Skeletal muscle tissue (tissue), 4 donors: Measurements from ENCODE around the gene SLC12A1. TPM values are rescaled to one million over a fixed set of nuclear protein-coding genes. Genes with fewer than 3 reads are reported as not detected.
"Not testable (repeated sequence)": the region's sequence is repeated elsewhere in the genome, so short reads cannot be mapped to it uniquely, and the experiment has no call there.

Source experiments
- H3K27ac ChIP-seq: one replicate; pipeline ENCODE4 v1.7.0; 2013; ENCODE audit warnings: mild to moderate bottlenecking, low read depth, low read length, inconsistent platforms
- H3K27me3 ChIP-seq, 3 donors: one replicate each; pipeline ENCODE4 v1.7.0; 2013; ENCODE audit warnings: low read length in 3 of 3; ENCODE audit not compliant: control insufficient read depth in 3 of 3, insufficient read depth in 3 of 3
- H3K36me3 ChIP-seq, 3 donors: one replicate each; pipeline ENCODE4 v1.7.0; 2013; ENCODE audit warnings: low read length in 3 of 3; ENCODE audit not compliant: control insufficient read depth in 3 of 3, insufficient read depth in 3 of 3
- H3K4me1 ChIP-seq, 3 donors: one replicate each; pipeline ENCODE4 v1.7.0; 2013; ENCODE audit warnings: low read length in 3 of 3, mild to moderate bottlenecking in 3 of 3; ENCODE audit not compliant: control insufficient read depth in 3 of 3, insufficient read depth in 3 of 3
- H3K4me3 ChIP-seq, 3 donors: one replicate each; pipeline ENCODE4 v1.7.0; 2013; ENCODE audit warnings: low read length in 3 of 3
- H3K9ac ChIP-seq, 3 donors: one replicate each; pipeline ENCODE4 v1.7.0; 2013; ENCODE audit warnings: low read length in 3 of 3, mild to moderate bottlenecking in 3 of 3, moderate library complexity in 2 of 3, low read depth in 1 of 3
- H3K9me3 ChIP-seq, 3 donors: one replicate each; pipeline ENCODE4 v1.7.0; 2013; ENCODE audit warnings: low read length in 3 of 3; ENCODE audit not compliant: control insufficient read depth in 3 of 3
- total RNA-seq: library from RNA; depleted of rRNA; stranded (reverse); fragments of >200 nt; gene quantifications from one replicate; pipeline ENCODE4 v1.2.3, GENCODE V29; 2014
- donor health status: Osteomylitis.

SLC12A1 gene
- total RNA-seq, 1 donor from 2014 or later, result not detected

- Histone ChIP-seq H3K4me3 (no peak overlapping the region), H3K4me1 (peaks cover 0 to 5% (median 3%) of the 10 kb centered on the region in 3 donors), H3K9me3 (no peaks in the 10 kb centered on the region), H3K9ac (no peak overlapping the region), H3K27ac (no peak overlapping the region), H3K27me3 (no peaks in the 10 kb centered on the region), H3K36me3 (no peaks in the 10 kb centered on the region)
These were observed 117.2 kb downstream of the SLC12A1 start for GRCh38 chr15:48323294-48323693.

- Histone ChIP-seq H3K27me3 (no peaks in the 10 kb centered on the region), H3K9ac (no peak overlapping the region), H3K9me3 (no peaks in the 10 kb centered on the region), H3K4me3 (no peak overlapping the region), H3K4me1 (peaks cover 0 to 7% (median 3%) of the 10 kb centered on the region in 3 donors), H3K36me3 (no peaks in the 10 kb centered on the region), H3K27ac (no peak overlapping the region)
These were observed 118.8 kb downstream of the SLC12A1 start for GRCh38 chr15:48324949-48325348.

- H3K9ac ChIP-seq, result no peak overlapping the region
These were observed 119.3 kb downstream of the SLC12A1 start for GRCh38 chr15:48325400-48325799.

GRCh38 chr15:48326180-48326579, 120.1 kb downstream of the SLC12A1 start:
- H3K9ac ChIP-seq, H3K4me3 ChIP-seq, H3K36me3 ChIP-seq, H3K27ac ChIP-seq, H3K27me3 ChIP-seq, H3K9me3 ChIP-seq: not testable (repeated sequence)
- peaks cover 5 to 13% (median 9%) of the 10 kb centered on the region in 3 donors for H3K4me1 ChIP-seq

More at GRCh38 chr15:48325400-48325799, 119.3 kb downstream of the SLC12A1 start:
- Histone ChIP-seq H3K4me1 (peaks cover 4 to 11% (median 6%) of the 10 kb centered on the region in 3 donors), H3K4me3 (no peak overlapping the region), H3K9me3 (no peaks in the 10 kb centered on the region), H3K27ac (no peak overlapping the region), H3K27me3 (no peaks in the 10 kb centered on the region), H3K36me3 (no peaks in the 10 kb centered on the region)

GRCh38 chr15:48330105-48330785, 124.1 kb downstream of the SLC12A1 start:
- Histone ChIP-seq H3K27me3 (no peaks in the 10 kb centered on the region), H3K36me3 (peaks cover 0 to 16% (median 14%) of the 10 kb centered on the region in 3 donors), H3K27ac (peak overlapping the region; percentile 92), H3K9me3 (no peaks in the 10 kb centered on the region), H3K9ac (peak overlapping the region; percentile 89 to 92 (median 89)), H3K4me3 (peak overlapping the region; percentile 90 to 94 (median 93)), H3K4me1 (peaks cover 9 to 20% (median 10%) of the 10 kb centered on the region in 3 donors)

- Histone ChIP-seq H3K9me3 (no peaks in the 10 kb centered on the region), H3K27me3 (no peaks in the 10 kb centered on the region), H3K27ac (peak within 1 kb of the TSS; percentile 92), H3K4me3 (peak within 1 kb of the TSS; percentile 90 to 94 (median 93)), H3K9ac (peak within 1 kb of the TSS; percentile 89 to 92 (median 89)), H3K4me1 (peaks cover 9 to 20% (median 10%) of the 10 kb centered on the region in 3 donors), H3K36me3 (peaks cover 0 to 20% (median 18%) of the 10 kb centered on the region in 3 donors)
These were observed 125.0 kb downstream of the SLC12A1 start, which contains the start of gene DUT for GRCh38 chr15:48330855-48331795. TSS of gene DUT (plus strand) at chr15:48331429. CDS start at chr15:48331516, 87 bp downstream.

GRCh38 chr15:48331796-48332641, 125.9 kb downstream of the SLC12A1 start:
- peak overlapping the region; percentile 89 to 92 (median 89) for H3K9ac ChIP-seq
- H3K36me3 ChIP-seq, result peaks cover 0 to 26% (median 22%) of the 10 kb centered on the region in 3 donors
- H3K4me3 ChIP-seq, result peak overlapping the region; percentile 90 to 94 (median 93)
- peak overlapping the region; percentile 92 for H3K27ac ChIP-seq
- H3K9me3 ChIP-seq, result no peaks in the 10 kb centered on the region
- peaks cover 9 to 20% (median 10%) of the 10 kb centered on the region in 3 donors for H3K4me1 ChIP-seq
- no peaks in the 10 kb centered on the region for H3K27me3 ChIP-seq

GRCh38 chr15:48332642-48333034, 126.5 kb downstream of the SLC12A1 start:
- peak overlapping the region in 1 of 3 donors; percentile 89 for H3K9ac ChIP-seq

GRCh38 chr15:48333540-48333939, 127.4 kb downstream of the SLC12A1 start:
- Histone ChIP-seq H3K9ac (no peak overlapping the region), H3K36me3 (peaks cover 0 to 33% (median 32%) of the 10 kb centered on the region in 3 donors)

More at GRCh38 chr15:48332642-48333034, 126.5 kb downstream of the SLC12A1 start:
- no peak overlapping the region for H3K4me3 ChIP-seq
- no peaks in the 10 kb centered on the region for H3K27me3 ChIP-seq
- peaks cover 9 to 20% (median 10%) of the 10 kb centered on the region in 3 donors for H3K4me1 ChIP-seq
- no peak overlapping the region for H3K27ac ChIP-seq
- H3K36me3 ChIP-seq, result peaks cover 0 to 30% (median 24%) of the 10 kb centered on the region in 3 donors
- H3K9me3 ChIP-seq, result no peaks in the 10 kb centered on the region

More at GRCh38 chr15:48333540-48333939, 127.4 kb downstream of the SLC12A1 start:
- Histone ChIP-seq H3K4me3 (no peak overlapping the region), H3K4me1 (peaks cover 6 to 15% (median 10%) of the 10 kb centered on the region in 3 donors), H3K27me3 (no peaks in the 10 kb centered on the region), H3K9me3 (no peaks in the 10 kb centered on the region), H3K27ac (no peak overlapping the region)
